IMR-90 (cell line): ENCODE results near the gene PTGDR2. TPM values are rescaled to one million over a fixed set of nuclear protein-coding genes. Genes with fewer than 3 reads are reported as not detected.

Source experiments
- ATAC-seq: fragments of 200-7000 bp; cut with Tn5 transposase; 2 replicates; pipeline ENCODE4 v1.9.1; 2020; ENCODE audit warnings: low read depth, mild to moderate bottlenecking, moderate library complexity
- BruUV-seq: library from RNA; stranded (reverse); fragments of 400-500 nt; replicated peaks from 2 replicates; lab custom pipeline; 2021; lab: Mats Ljungman, UMichigan
- CTCF ChIA-PET: fragments of 300-600 bp; formaldehyde crosslinking; extraction: SDS; loops from one replicate; lab custom pipeline; 2021; ENCODE audit warnings: antibody characterized with exemption; lab: Yijun Ruan, JAX
- POLR2A ChIA-PET: fragments of 300-600 bp; sonication (Branson Sonifier 250); formaldehyde crosslinking; loops from one replicate; lab custom pipeline; 2022; ENCODE audit warnings: antibody characterized with exemption; ENCODE audit not compliant: unreplicated experiment; lab: Charles Lee
- DNase-seq: peaks from one replicate; pipeline ENCODE4 v3.0.0; 2013
- H2AFZ ChIP-seq: replicated peaks from 2 replicates; pipeline ENCODE3; 2013; ENCODE audit warnings: low read length, mild to moderate bottlenecking; ENCODE audit not compliant: poor library complexity
- H2AK5ac ChIP-seq: 2 replicates; pipeline ENCODE4 v1.6.1; 2013; ENCODE audit warnings: low read depth, low read length, inconsistent platforms
- H2AK9ac ChIP-seq: replicated peaks from 2 replicates; pipeline ENCODE3; 2013; ENCODE audit warnings: mild to moderate bottlenecking, low read depth, low read length, moderate library complexity; ENCODE audit not compliant: poor library complexity
- H2BK120ac ChIP-seq: 2 replicates; pipeline ENCODE4 v1.6.1; 2013; ENCODE audit warnings: low read depth, low read length, inconsistent platforms
- H2BK15ac ChIP-seq: 3 replicates; pipeline ENCODE4 v1.6.1; 2013; ENCODE audit warnings: low read depth, low read length, inconsistent platforms
- H2BK20ac ChIP-seq: 2 replicates; pipeline ENCODE4 v1.6.1; 2013; ENCODE audit warnings: low read depth, mild to moderate bottlenecking, inconsistent platforms, low read length, moderate library complexity
- H2BK5ac ChIP-seq: 2 replicates; pipeline ENCODE4 v1.6.1; 2013; ENCODE audit warnings: mild to moderate bottlenecking, low read depth, low read length, inconsistent platforms; ENCODE audit not compliant: poor library complexity, severe bottlenecking
- H3K14ac ChIP-seq: replicated peaks from 2 replicates; pipeline ENCODE4 v1.6.1; 2013; ENCODE audit warnings: low read depth, low read length, inconsistent platforms
- H3K18ac ChIP-seq: 2 replicates; pipeline ENCODE4 v1.6.1; 2013; ENCODE audit warnings: low read depth, low read length, control low read depth
- H3K23ac ChIP-seq: 2 replicates; pipeline ENCODE4 v1.6.1; 2013; ENCODE audit warnings: low read depth, low read length, inconsistent platforms
- H3K27ac ChIP-seq: 2 replicates; pipeline ENCODE4 v1.5.1; 2013; ENCODE audit warnings: mild to moderate bottlenecking, control low read depth, low read length; ENCODE audit not compliant: insufficient read depth
- H3K27me3 ChIP-seq: 2 replicates; pipeline ENCODE4 v1.6.1; 2013; ENCODE audit warnings: low read length; ENCODE audit not compliant: control insufficient read depth, insufficient read depth
- H3K36me3 ChIP-seq: 2 replicates; pipeline ENCODE4 v1.6.1; 2013; ENCODE audit warnings: low read length, mixed read lengths; ENCODE audit not compliant: control insufficient read depth, insufficient read depth
- H3K4ac ChIP-seq: 2 replicates; pipeline ENCODE4 v1.6.1; 2013; ENCODE audit warnings: low read depth, low read length, inconsistent platforms
- H3K4me1 ChIP-seq: 2 replicates; pipeline ENCODE4 v1.6.1; 2013; ENCODE audit warnings: low read length, mixed read lengths; ENCODE audit not compliant: control insufficient read depth, insufficient read depth
- H3K4me2 ChIP-seq: 2 replicates; pipeline ENCODE4 v1.6.1; 2013; ENCODE audit warnings: low read depth, mild to moderate bottlenecking, control low read depth, low read length, moderate library complexity
- H3K4me3 ChIP-seq: 2 replicates; pipeline ENCODE4 v1.5.1; 2013; ENCODE audit warnings: low read depth, mild to moderate bottlenecking, control low read depth, low read length, moderate library complexity; ENCODE audit not compliant: insufficient read depth
- H3K56ac ChIP-seq: 2 replicates; pipeline ENCODE4 v1.6.1; 2013; ENCODE audit warnings: low read length, inconsistent platforms; ENCODE audit not compliant: insufficient read depth; ENCODE audit errors: extremely low read depth
- H3K79me1 ChIP-seq, 2 experiments: 2 replicates each; pipeline ENCODE4 v1.6.1; 2013; ENCODE audit warnings: low read length in 2 of 2, inconsistent platforms in 1 of 2, low read depth in 1 of 2
- H3K9ac ChIP-seq: 2 replicates; pipeline ENCODE4 v1.6.1; 2013; ENCODE audit warnings: low read depth, low read length, control low read depth
- H3K9me1 ChIP-seq: 2 replicates; pipeline ENCODE4 v1.6.1; 2013; ENCODE audit warnings: low read length, inconsistent platforms; ENCODE audit not compliant: insufficient read depth
- H3K9me3 ChIP-seq: 2 replicates; pipeline ENCODE4 v1.6.1; 2013; ENCODE audit warnings: low read length; ENCODE audit not compliant: control insufficient read depth, insufficient read depth
- H4K20me1 ChIP-seq: 2 replicates; pipeline ENCODE4 v1.6.1; 2013; ENCODE audit warnings: low read length, inconsistent platforms; ENCODE audit not compliant: insufficient read depth
- H4K5ac ChIP-seq: 2 replicates; pipeline ENCODE4 v1.6.1; 2013; ENCODE audit warnings: mild to moderate bottlenecking, low read depth, low read length, control low read depth
- H4K8ac ChIP-seq, 2 experiments: 2 replicates each; pipeline ENCODE4 v1.6.1; 2013; ENCODE audit warnings: low read depth in 2 of 2, low read length in 2 of 2, control low read depth in 1 of 2, inconsistent platforms in 1 of 2
- H4K91ac ChIP-seq: 2 replicates; pipeline ENCODE4 v1.6.1; 2013; ENCODE audit warnings: low read depth, low read length, inconsistent platforms; ENCODE audit not compliant: insufficient read depth
- CEBPB ChIP-seq: IDR thresholded peaks from 2 replicates; pipeline ENCODE4 v1.6.1; 2012; ENCODE audit warnings: low read depth, low read length, improper control_type of control experiment
- CHD1 ChIP-seq: IDR thresholded peaks from 2 replicates; pipeline ENCODE4 v1.6.1; 2012; ENCODE audit warnings: low read depth, low read length, improper control_type of control experiment
- FOS ChIP-seq: fragments of 150-350 bp; IDR thresholded peaks from 2 replicates; pipeline ENCODE4 v1.6.1; 2016; ENCODE audit warnings: low read depth, low read length
- MXI1 ChIP-seq: IDR thresholded peaks from 2 replicates; pipeline ENCODE4 v1.6.1; 2012; ENCODE audit warnings: low read depth, mild to moderate bottlenecking, low read length, moderate library complexity, borderline replicate concordance
- NFE2L2 ChIP-seq: fragments of 150-350 bp; IDR thresholded peaks from 2 replicates; pipeline ENCODE4 v1.6.1; 2016; ENCODE audit warnings: low read depth, mild to moderate bottlenecking, low read length
- POLR2A ChIP-seq: IDR thresholded peaks from 2 replicates; pipeline ENCODE4 v1.6.1; 2012; ENCODE audit warnings: mild to moderate bottlenecking, low read depth, low read length
- RAD21 ChIP-seq: IDR thresholded peaks from 2 replicates; pipeline ENCODE4 v1.6.1; 2012; ENCODE audit warnings: low read length, improper control_type of control experiment
- RCOR1 ChIP-seq: IDR thresholded peaks from 2 replicates; pipeline ENCODE4 v1.6.1; 2012; ENCODE audit warnings: mild to moderate bottlenecking, low read length, improper control_type of control experiment; ENCODE audit not compliant: insufficient replicate concordance
- RFX5 ChIP-seq: IDR thresholded peaks from 2 replicates; pipeline ENCODE4 v1.8.0; 2012; ENCODE audit warnings: low read depth, mild to moderate bottlenecking, low read length, moderate library complexity
- SMC3 ChIP-seq: fragments of 150-350 bp; IDR thresholded peaks from 2 replicates; pipeline ENCODE4 v1.6.1; 2016; ENCODE audit warnings: low read depth, mild to moderate bottlenecking, antibody characterized with exemption, low read length, moderate library complexity
- WGBS, 2 experiments: methylation state at CpG; one replicate each; pipeline versions ENCODE4 v1.1.5 to v1.1.7; 2013; ENCODE audit warnings: missing lambda C conversion rate in 2 of 2; ENCODE audit not compliant: insufficient read length in 1 of 2; ENCODE audit errors: extremely low coverage in 2 of 2; 5-methylcytosine and 5-hydroxymethylcytosine counted together
- dilution Hi-C: fragments of 300-500 bp; cut with HindIII; formaldehyde crosslinking; loops from one replicate; pipeline ENCODE4 v1.14.3; 2018; ENCODE audit warnings: low sequenced_read_pairs; ENCODE audit not compliant: unreplicated experiment
- in situ Hi-C: fragments of 300-500 bp; cut with MboI; formaldehyde crosslinking; loops from 3 replicates; pipeline ENCODE4 v1.14.3; 2019; ENCODE audit warnings: low sequenced_read_pairs, inconsistent platforms, mixed read lengths
- intact Hi-C: fragments of 100-400 bp; cut with micrococcal nuclease; formaldehyde crosslinking; loops from 2 replicates; pipeline ENCODE4 v1.10.0; 2022
- polyA plus RNA-seq, 3 experiments: library from polyadenylated mRNA; depleted of rRNA; stranded (reverse); fragments of >200 nt; gene quantifications; 2 replicates each; pipeline ENCODE4 v1.2.3, GENCODE V29; 2012; ENCODE audit warnings: low replicate concordance in 1 of 3
- total RNA-seq: library from RNA; depleted of rRNA; stranded (reverse); fragments of >200 nt; gene quantifications from 2 replicates; pipeline ENCODE4 v1.2.3, GENCODE V29; 2012
- TF ChIP-seq, protein P1 (sequence below): conservative IDR thresholded peaks from 2 replicates; pipeline ENCODE4 v1.5.1; 2012; ENCODE audit warnings: mild to moderate bottlenecking, low read depth, low read length, improper control_type of control experiment
- TF ChIP-seq, protein P2 (sequence below): fragments of 150-350 bp; IDR thresholded peaks from 2 replicates; pipeline ENCODE4 v1.6.1; 2017; ENCODE audit warnings: mild to moderate bottlenecking, antibody characterized with exemption, low read length, low read depth

The PTGDR2 gene
- total and polyA plus RNA-seq, 2 of the 4 experiments (the other 2 are of a cell fraction) = under 0.01 to 0.12 TPM

DNA sequence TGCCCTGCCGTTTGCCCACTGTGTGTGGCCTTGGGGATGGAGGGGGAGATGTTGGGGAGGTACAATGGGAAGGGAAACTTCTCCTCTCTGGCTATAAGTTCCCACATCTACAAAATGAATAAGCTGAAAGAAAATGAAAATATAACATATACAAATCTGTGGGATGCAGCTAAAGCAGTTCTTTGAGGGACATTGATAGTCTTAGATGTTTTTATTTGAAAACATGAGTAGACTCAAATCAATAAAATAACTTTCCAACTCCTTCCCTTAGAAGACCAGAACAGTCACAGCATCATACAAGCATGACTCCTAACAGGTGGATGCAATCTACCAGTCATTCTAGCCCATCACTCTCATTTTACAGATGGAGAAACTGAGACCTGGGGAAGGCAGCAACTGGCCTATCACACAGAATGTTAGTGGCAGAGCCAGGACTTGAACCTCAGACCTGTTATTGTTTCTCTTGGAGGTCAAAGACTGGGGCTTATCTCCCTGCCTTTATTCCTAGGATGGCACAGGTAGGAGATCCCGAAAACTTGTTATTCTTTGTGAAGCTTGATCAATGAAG is 39.1 kb downstream of the PTGDR2 start:
- ATAC-seq = no peak
- no peak overlapping the region for H2BK15ac ChIP-seq
- H4K5ac ChIP-seq = no peak overlapping the region
- no peak overlapping the region for H3K14ac ChIP-seq
- H3K4ac ChIP-seq = no peak overlapping the region
- WGBS, 2 experiments = no CpG with 5 or more reads among the region's 2 CpGs
- peaks cover 8% of the 10 kb centered on the region for H3K9me3 ChIP-seq
- BruUV-seq = no TSS peak
- ChIA-PET CTCF (no interaction called here), POLR2A (no interaction called here)
- dilution Hi-C loops = no loop called here
- H4K91ac ChIP-seq = no peak overlapping the region
- no peak overlapping the region for H3K4me3 ChIP-seq
- H3K27ac ChIP-seq = no peak overlapping the region
- intact Hi-C loops = no loop called here
- H2AK9ac ChIP-seq = no peak overlapping the region
- no peaks in the 10 kb centered on the region for H3K36me3 ChIP-seq
- no peak overlapping the region for H2AK5ac ChIP-seq
- H3K79me1 ChIP-seq = no peaks in the 10 kb centered on the region
- no peak overlapping the region for H4K8ac ChIP-seq
- H2AFZ ChIP-seq = no peak overlapping the region
- no peak overlapping the region for H3K56ac ChIP-seq
- DNase-seq = no peak
- TF ChIP-seq, protein P1, sequence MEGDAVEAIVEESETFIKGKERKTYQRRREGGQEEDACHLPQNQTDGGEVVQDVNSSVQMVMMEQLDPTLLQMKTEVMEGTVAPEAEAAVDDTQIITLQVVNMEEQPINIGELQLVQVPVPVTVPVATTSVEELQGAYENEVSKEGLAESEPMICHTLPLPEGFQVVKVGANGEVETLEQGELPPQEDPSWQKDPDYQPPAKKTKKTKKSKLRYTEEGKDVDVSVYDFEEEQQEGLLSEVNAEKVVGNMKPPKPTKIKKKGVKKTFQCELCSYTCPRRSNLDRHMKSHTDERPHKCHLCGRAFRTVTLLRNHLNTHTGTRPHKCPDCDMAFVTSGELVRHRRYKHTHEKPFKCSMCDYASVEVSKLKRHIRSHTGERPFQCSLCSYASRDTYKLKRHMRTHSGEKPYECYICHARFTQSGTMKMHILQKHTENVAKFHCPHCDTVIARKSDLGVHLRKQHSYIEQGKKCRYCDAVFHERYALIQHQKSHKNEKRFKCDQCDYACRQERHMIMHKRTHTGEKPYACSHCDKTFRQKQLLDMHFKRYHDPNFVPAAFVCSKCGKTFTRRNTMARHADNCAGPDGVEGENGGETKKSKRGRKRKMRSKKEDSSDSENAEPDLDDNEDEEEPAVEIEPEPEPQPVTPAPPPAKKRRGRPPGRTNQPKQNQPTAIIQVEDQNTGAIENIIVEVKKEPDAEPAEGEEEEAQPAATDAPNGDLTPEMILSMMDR = no peak
- TF ChIP-seq RFX5 (no peak), FOS (no peak), MXI1 (no peak), SMC3 (no peak), RAD21 (no peak), CHD1 (no peak), NFE2L2 (no peak), POLR2A (no peak), RCOR1 (no peak), CEBPB (no peak)
- TF ChIP-seq, protein P2, sequence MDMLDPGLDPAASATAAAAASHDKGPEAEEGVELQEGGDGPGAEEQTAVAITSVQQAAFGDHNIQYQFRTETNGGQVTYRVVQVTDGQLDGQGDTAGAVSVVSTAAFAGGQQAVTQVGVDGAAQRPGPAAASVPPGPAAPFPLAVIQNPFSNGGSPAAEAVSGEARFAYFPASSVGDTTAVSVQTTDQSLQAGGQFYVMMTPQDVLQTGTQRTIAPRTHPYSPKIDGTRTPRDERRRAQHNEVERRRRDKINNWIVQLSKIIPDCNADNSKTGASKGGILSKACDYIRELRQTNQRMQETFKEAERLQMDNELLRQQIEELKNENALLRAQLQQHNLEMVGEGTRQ = no peak
- no peak overlapping the region for H2BK120ac ChIP-seq
- H3K27me3 ChIP-seq = peaks cover 27% of the 10 kb centered on the region
- H3K9me1 ChIP-seq = no peaks in the 10 kb centered on the region
- no peak overlapping the region for H2BK5ac ChIP-seq
- H3K23ac ChIP-seq = no peak overlapping the region
- H2BK20ac ChIP-seq = no peak overlapping the region
- H3K4me1 ChIP-seq = no peaks in the 10 kb centered on the region
- H3K4me2 ChIP-seq = no peak overlapping the region
- H3K18ac ChIP-seq = no peak overlapping the region
- no peak overlapping the region for H3K9ac ChIP-seq
- no peaks in the 10 kb centered on the region for H4K20me1 ChIP-seq
- in situ Hi-C loops = no loop called here
